ENCODE measurements around the gene MYH6.

- TF ChIP-seq KAT7 (CRISPR knock-in tag; IDR thresholded peaks at IDR 0.05; ENCODE audit: borderline replicate concordance) (no peak), CTCF (IDR thresholded peaks at IDR 0.05) (no peak), ESRRA (CRISPR knock-in tag; IDR thresholded peaks at IDR 0.05; ENCODE audit: borderline replicate concordance) (no peak), TCF7 (CRISPR knock-in tag; IDR thresholded peaks at IDR 0.05; ENCODE audit: low read depth) (no peak), GTF2I (CRISPR knock-in tag; conservative IDR thresholded peaks at IDR 0.05) (no peak), MAX (CRISPR knock-in tag; IDR thresholded peaks at IDR 0.05) (no peak), RELA (CRISPR knock-in tag; IDR thresholded peaks at IDR 0.05; ENCODE audit: borderline replicate concordance) (no peak), ZNF232 (CRISPR knock-in tag; IDR thresholded peaks at IDR 0.05) (no peak), NFE2L1 (CRISPR knock-in tag; IDR thresholded peaks at IDR 0.05) (no peak), CREB1 (CRISPR knock-in tag; IDR thresholded peaks at IDR 0.05) (no peak), NR1H2 (CRISPR knock-in tag; IDR thresholded peaks at IDR 0.05) (no peak)
- TF ChIP-seq, protein P1, sequence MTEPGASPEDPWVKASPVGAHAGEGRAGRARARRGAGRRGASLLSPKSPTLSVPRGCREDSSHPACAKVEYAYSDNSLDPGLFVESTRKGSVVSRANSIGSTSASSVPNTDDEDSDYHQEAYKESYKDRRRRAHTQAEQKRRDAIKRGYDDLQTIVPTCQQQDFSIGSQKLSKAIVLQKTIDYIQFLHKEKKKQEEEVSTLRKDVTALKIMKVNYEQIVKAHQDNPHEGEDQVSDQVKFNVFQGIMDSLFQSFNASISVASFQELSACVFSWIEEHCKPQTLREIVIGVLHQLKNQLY (CRISPR knock-in tag; IDR thresholded peaks at IDR 0.05): no peak
- TF ChIP-seq, protein P2, sequence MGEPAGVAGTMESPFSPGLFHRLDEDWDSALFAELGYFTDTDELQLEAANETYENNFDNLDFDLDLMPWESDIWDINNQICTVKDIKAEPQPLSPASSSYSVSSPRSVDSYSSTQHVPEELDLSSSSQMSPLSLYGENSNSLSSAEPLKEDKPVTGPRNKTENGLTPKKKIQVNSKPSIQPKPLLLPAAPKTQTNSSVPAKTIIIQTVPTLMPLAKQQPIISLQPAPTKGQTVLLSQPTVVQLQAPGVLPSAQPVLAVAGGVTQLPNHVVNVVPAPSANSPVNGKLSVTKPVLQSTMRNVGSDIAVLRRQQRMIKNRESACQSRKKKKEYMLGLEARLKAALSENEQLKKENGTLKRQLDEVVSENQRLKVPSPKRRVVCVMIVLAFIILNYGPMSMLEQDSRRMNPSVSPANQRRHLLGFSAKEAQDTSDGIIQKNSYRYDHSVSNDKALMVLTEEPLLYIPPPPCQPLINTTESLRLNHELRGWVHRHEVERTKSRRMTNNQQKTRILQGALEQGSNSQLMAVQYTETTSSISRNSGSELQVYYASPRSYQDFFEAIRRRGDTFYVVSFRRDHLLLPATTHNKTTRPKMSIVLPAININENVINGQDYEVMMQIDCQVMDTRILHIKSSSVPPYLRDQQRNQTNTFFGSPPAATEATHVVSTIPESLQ (CRISPR knock-in tag; IDR thresholded peaks at IDR 0.05): no peak
- TF ChIP-seq, protein P3, sequence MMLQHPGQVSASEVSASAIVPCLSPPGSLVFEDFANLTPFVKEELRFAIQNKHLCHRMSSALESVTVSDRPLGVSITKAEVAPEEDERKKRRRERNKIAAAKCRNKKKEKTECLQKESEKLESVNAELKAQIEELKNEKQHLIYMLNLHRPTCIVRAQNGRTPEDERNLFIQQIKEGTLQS (CRISPR knock-in tag; conservative IDR thresholded peaks at IDR 0.05): no peak
These were observed 24.9 kb upstream of the MYH6 start for GRCh38 chr14:23432946-23433345.
